ENCODE measurements around the gene FOXP1. TPM values are rescaled to one million over a fixed set of nuclear protein-coding genes. Genes with fewer than 3 reads are reported as not detected.

The FOXP1 gene
- total and polyA plus RNA-seq, 9 of the 15 experiments (the other 6 are each of a cell fraction or from before 2014, with no cell fraction given) = 7.7 to 34.5 (median 13.7) TPM

DNA sequence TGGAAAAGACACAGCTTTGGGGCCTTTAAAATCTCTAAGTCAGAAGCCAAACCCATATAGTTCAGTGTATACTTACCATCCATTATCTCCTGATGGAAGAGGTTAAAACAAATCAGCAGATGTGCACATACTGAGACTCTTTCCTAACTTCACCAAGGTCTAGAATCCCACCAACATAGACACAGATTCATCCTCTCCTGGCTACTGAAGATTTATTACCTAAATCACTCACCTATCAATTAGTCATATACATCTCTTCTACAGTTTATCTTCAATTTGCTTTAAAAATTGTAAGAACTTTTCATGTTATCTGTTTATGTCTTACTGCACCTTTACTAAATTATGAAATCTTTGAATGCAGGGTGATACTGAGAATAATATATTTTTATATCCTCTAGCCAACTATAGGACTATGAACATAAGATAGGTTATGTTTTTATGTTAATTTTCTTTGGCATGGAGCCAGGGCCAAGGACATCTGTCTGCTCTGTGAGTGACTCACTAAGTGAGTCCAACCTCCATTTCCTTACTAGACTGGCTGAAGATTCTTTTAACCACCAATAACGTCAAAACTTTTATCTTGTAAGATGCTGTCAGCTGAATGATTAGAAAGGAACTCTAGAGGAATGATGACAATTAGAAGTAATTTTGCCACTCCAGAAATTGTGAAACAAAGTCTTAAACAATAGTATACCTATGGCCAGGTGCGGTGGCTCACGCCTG, 397.6 kb downstream of the FOXP1 start (continued):
- TF ChIP-seq, protein P1, sequence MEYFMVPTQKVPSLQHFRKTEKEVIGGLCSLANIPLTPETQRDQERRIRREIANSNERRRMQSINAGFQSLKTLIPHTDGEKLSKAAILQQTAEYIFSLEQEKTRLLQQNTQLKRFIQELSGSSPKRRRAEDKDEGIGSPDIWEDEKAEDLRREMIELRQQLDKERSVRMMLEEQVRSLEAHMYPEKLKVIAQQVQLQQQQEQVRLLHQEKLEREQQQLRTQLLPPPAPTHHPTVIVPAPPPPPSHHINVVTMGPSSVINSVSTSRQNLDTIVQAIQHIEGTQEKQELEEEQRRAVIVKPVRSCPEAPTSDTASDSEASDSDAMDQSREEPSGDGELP (CRISPR knock-in tag; IDR thresholded peaks at IDR 0.05; ENCODE audit: borderline replicate concordance) = no peak
- TF ChIP-seq HIVEP1 (CRISPR knock-in tag; IDR thresholded peaks at IDR 0.05) (no peak), CTBP1 (IDR thresholded peaks at IDR 0.05; ENCODE audit: borderline replicate concordance) (no peak), SMAD3 (CRISPR knock-in tag; conservative IDR thresholded peaks at IDR 0.05) (no peak), HDAC1 (IDR thresholded peaks at IDR 0.05) (no peak), MCM7 (IDR thresholded peaks at IDR 0.05) (no peak), GABPB2 (CRISPR knock-in tag; conservative IDR thresholded peaks at IDR 0.05) (no peak), KLF6 (CRISPR knock-in tag; IDR thresholded peaks at IDR 0.05; ENCODE audit: borderline replicate concordance) (no peak), ESRRA (IDR thresholded peaks at IDR 0.05; ENCODE audit: borderline replicate concordance, low read depth) (no peak), ZNF408 (CRISPR knock-in tag; IDR thresholded peaks at IDR 0.05; ENCODE audit: low read depth) (no peak), CREBBP (IDR thresholded peaks at IDR 0.05; ENCODE audit: low read depth, low read length) (no peak), POLR2A (conservative IDR thresholded peaks at IDR 0.05) (no peak), RBM14 (IDR thresholded peaks at IDR 0.05; ENCODE audit: borderline replicate concordance, insufficient read depth, low read depth, low read length) (no peak), CBX8 (IDR thresholded peaks at IDR 0.05; ENCODE audit: borderline replicate concordance, extremely low read depth, low read depth, low read length, poor library complexity, severe bottlenecking) (no peak), ESRRB (CRISPR knock-in tag; IDR thresholded peaks at IDR 0.05; ENCODE audit: borderline replicate concordance) (no peak), EP300 (IDR thresholded peaks at IDR 0.05; ENCODE audit: low read length) (no peak), ZNF23 (CRISPR knock-in tag; IDR thresholded peaks at IDR 0.05) (no peak), POLR2B (IDR thresholded peaks at IDR 0.05; ENCODE audit: low read depth, partially characterized antibody) (no peak), L3MBTL2 (IDR thresholded peaks at IDR 0.05) (no peak)
- TF ChIP-seq, protein P2, sequence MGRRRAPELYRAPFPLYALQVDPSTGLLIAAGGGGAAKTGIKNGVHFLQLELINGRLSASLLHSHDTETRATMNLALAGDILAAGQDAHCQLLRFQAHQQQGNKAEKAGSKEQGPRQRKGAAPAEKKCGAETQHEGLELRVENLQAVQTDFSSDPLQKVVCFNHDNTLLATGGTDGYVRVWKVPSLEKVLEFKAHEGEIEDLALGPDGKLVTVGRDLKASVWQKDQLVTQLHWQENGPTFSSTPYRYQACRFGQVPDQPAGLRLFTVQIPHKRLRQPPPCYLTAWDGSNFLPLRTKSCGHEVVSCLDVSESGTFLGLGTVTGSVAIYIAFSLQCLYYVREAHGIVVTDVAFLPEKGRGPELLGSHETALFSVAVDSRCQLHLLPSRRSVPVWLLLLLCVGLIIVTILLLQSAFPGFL (CRISPR knock-in tag; IDR thresholded peaks at IDR 0.05) = no peak
- TF ChIP-seq, protein P3, sequence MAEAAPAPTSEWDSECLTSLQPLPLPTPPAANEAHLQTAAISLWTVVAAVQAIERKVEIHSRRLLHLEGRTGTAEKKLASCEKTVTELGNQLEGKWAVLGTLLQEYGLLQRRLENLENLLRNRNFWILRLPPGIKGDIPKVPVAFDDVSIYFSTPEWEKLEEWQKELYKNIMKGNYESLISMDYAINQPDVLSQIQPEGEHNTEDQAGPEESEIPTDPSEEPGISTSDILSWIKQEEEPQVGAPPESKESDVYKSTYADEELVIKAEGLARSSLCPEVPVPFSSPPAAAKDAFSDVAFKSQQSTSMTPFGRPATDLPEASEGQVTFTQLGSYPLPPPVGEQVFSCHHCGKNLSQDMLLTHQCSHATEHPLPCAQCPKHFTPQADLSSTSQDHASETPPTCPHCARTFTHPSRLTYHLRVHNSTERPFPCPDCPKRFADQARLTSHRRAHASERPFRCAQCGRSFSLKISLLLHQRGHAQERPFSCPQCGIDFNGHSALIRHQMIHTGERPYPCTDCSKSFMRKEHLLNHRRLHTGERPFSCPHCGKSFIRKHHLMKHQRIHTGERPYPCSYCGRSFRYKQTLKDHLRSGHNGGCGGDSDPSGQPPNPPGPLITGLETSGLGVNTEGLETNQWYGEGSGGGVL (CRISPR knock-in tag; IDR thresholded peaks at IDR 0.05) = no peak
- TF ChIP-seq, protein P4, sequence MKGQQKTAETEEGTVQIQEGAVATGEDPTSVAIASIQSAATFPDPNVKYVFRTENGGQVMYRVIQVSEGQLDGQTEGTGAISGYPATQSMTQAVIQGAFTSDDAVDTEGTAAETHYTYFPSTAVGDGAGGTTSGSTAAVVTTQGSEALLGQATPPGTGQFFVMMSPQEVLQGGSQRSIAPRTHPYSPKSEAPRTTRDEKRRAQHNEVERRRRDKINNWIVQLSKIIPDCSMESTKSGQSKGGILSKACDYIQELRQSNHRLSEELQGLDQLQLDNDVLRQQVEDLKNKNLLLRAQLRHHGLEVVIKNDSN (CRISPR knock-in tag; IDR thresholded peaks at IDR 0.05) = no peak
- TF ChIP-seq, protein P5, sequence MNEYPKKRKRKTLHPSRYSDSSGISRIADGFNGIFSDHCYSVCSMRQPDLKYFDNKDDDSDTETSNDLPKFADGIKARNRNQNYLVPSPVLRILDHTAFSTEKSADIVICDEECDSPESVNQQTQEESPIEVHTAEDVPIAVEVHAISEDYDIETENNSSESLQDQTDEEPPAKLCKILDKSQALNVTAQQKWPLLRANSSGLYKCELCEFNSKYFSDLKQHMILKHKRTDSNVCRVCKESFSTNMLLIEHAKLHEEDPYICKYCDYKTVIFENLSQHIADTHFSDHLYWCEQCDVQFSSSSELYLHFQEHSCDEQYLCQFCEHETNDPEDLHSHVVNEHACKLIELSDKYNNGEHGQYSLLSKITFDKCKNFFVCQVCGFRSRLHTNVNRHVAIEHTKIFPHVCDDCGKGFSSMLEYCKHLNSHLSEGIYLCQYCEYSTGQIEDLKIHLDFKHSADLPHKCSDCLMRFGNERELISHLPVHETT (CRISPR knock-in tag; conservative IDR thresholded peaks at IDR 0.05 in 1 of 2, IDR thresholded peaks at IDR 0.05 in 1 of 2) = no peak
